8988T (cell line): ENCODE measurements around the gene HEXIM1.
"Not testable (repeated sequence)": the region's sequence is repeated elsewhere in the genome, so short reads cannot be mapped to it uniquely, and the experiment has no call there.

Source experiments
- DNase-seq: peaks from one replicate; pipeline ENCODE4 v3.0.0; 2011

Gene HEXIM1

GRCh38 chr17:45114117-45114932 is 34.0 kb upstream of the HEXIM1 start:
- no peak for DNase-seq

GRCh38 chr17:45115015-45115625 is 33.2 kb upstream of the HEXIM1 start:
- DNase-seq: no peak

GRCh38 chr17:45115871-45116270 is 32.4 kb upstream of the HEXIM1 start:
- DNase-seq: no peak

GRCh38 chr17:45116434-45117016 is 31.8 kb upstream of the HEXIM1 start:
- DNase-seq: no peak

- no peak for DNase-seq
These were observed 30.9 kb upstream of the HEXIM1 start for GRCh38 chr17:45117334-45117733.

GRCh38 chr17:45117848-45118646 is 30.2 kb upstream of the HEXIM1 start:
- DNase-seq: no peak

- DNase-seq: no peak
These were observed 29.6 kb upstream of the HEXIM1 start for GRCh38 chr17:45118691-45119090.

- DNase-seq: no peak
These were observed 28.3 kb upstream of the HEXIM1 start for GRCh38 chr17:45119964-45120363.

- no peak for DNase-seq
These were observed 27.7 kb upstream of the HEXIM1 start for GRCh38 chr17:45120558-45120957.

- no peak for DNase-seq
These were observed 27.2 kb upstream of the HEXIM1 start for GRCh38 chr17:45121055-45121454.

- DNase-seq: no peak
These were observed 25.1 kb upstream of the HEXIM1 start for GRCh38 chr17:45123076-45123770.

GRCh38 chr17:45123930-45124796 is 24.1 kb upstream of the HEXIM1 start:
- peak; percentile 88 for DNase-seq

GRCh38 chr17:45124797-45125122 is 23.5 kb upstream of the HEXIM1 start:
- not testable (repeated sequence) for DNase-seq

- no peak for DNase-seq
These were observed 22.8 kb upstream of the HEXIM1 start for GRCh38 chr17:45125509-45125908.

- no peak for DNase-seq
These were observed 21.1 kb upstream of the HEXIM1 start for GRCh38 chr17:45127207-45127547.

GRCh38 chr17:45127548-45128300 is 20.6 kb upstream of the HEXIM1 start:
- DNase-seq: no peak

GRCh38 chr17:45128331-45128730 is 19.9 kb upstream of the HEXIM1 start:
- no peak for DNase-seq

GRCh38 chr17:45128989-45129388 is 19.3 kb upstream of the HEXIM1 start:
- DNase-seq: no peak

GRCh38 chr17:45129426-45129939 is 18.8 kb upstream of the HEXIM1 start:
- no peak for DNase-seq

GRCh38 chr17:45129940-45130680 is 18.2 kb upstream of the HEXIM1 start:
- DNase-seq: no peak
